22Rv1 (cell line): Measurements from ENCODE around the gene LEMD2.

Experiments
- H3K27ac ChIP-seq: fragments of 450-650 bp; 2 replicates; pipeline ENCODE4 v1.5.1; 2017
- CTCF ChIP-seq: fragments of 450-650 bp; IDR thresholded peaks from 2 replicates; pipeline ENCODE4 v1.5.1; 2017; ENCODE audit warnings: mild to moderate bottlenecking
- ZFX ChIP-seq: fragments of 450-650 bp; IDR thresholded peaks from 2 replicates; pipeline ENCODE4 v1.6.1; 2017; ENCODE audit warnings: antibody characterized with exemption, borderline replicate concordance

Gene LEMD2

GRCh38 chr6:33725891-33726673 lies 62.8 kb downstream of the LEMD2 start:
- H3K27ac ChIP-seq, result no peak overlapping the region
- no peak for TF ChIP-seq ZFX
- TF ChIP-seq CTCF, result no peak

- no peak overlapping the region for H3K27ac ChIP-seq
- no peak for TF ChIP-seq ZFX
- no peak for TF ChIP-seq CTCF
Measured at GRCh38 chr6:33725222-33725621, 63.7 kb downstream of the LEMD2 start.

- no peak overlapping the region for H3K27ac ChIP-seq
- TF ChIP-seq CTCF (no peak), ZFX (no peak)
Measured at GRCh38 chr6:33724102-33725023, 64.6 kb downstream of the LEMD2 start.

GRCh38 chr6:33723371-33724085 lies 65.4 kb downstream of the LEMD2 start:
- TF ChIP-seq CTCF (no peak), ZFX (no peak)
- no peak overlapping the region for H3K27ac ChIP-seq

GRCh38 chr6:33722103-33722623 lies 66.8 kb downstream of the LEMD2 start:
- peak overlapping the region; percentile 55 for H3K27ac ChIP-seq
- TF ChIP-seq CTCF (no peak), ZFX (no peak)

- no peak for TF ChIP-seq CTCF
- no peak for TF ChIP-seq ZFX
- peak overlapping the region; percentile 55 for H3K27ac ChIP-seq
Measured at GRCh38 chr6:33721508-33721907, 67.4 kb downstream of the LEMD2 start.
